Measurements from ENCODE around the gene EZH2.

EZH2 gene

GRCh38 chr7:148787571-148788295 is 96.4 kb downstream of the EZH2 start:
- Histone ChIP-seq H3K27ac (no peak overlapping the region), H3K4me3 (no peak overlapping the region)

GRCh38 chr7:148783801-148784527 is 100.1 kb downstream of the EZH2 start:
- no peak overlapping the region for H3K4me3 ChIP-seq
- peak overlapping the region in 2 of 21 experiments; percentile 5 to 7 for H3K27ac ChIP-seq

GRCh38 chr7:148782757-148783456 is 101.2 kb downstream of the EZH2 start:
- Histone ChIP-seq H3K27ac (peak overlapping the region in 1 of 21 experiments; percentile 24), H3K4me3 (no peak overlapping the region)

- no peak overlapping the region for H3K4me3 ChIP-seq
- no peak overlapping the region for H3K27ac ChIP-seq
Measured at GRCh38 chr7:148774471-148774870, 109.6 kb downstream of the EZH2 start.

GRCh38 chr7:148773334-148773733 is 110.8 kb downstream of the EZH2 start:
- peak overlapping the region in 5 of 21 experiments; percentile 4 to 73 (median 55) for H3K27ac ChIP-seq
- no peak overlapping the region for H3K4me3 ChIP-seq

GRCh38 chr7:148772297-148773089 is 111.6 kb downstream of the EZH2 start:
- Histone ChIP-seq H3K4me3 (no peak overlapping the region), H3K27ac (peak overlapping the region in 5 of 21 experiments; percentile 9 to 73 (median 55))

GRCh38 chr7:148770004-148770403 is 114.1 kb downstream of the EZH2 start:
- Histone ChIP-seq H3K4me3 (no peak overlapping the region), H3K27ac (no peak overlapping the region)

GRCh38 chr7:148763622-148764021 is 120.5 kb downstream of the EZH2 start:
- no peak overlapping the region for H3K4me3 ChIP-seq
- H3K27ac ChIP-seq, result no peak overlapping the region

- Histone ChIP-seq H3K27ac (no peak overlapping the region), H3K4me3 (no peak overlapping the region)
Measured at GRCh38 chr7:148761499-148762278, 122.4 kb downstream of the EZH2 start.
